ENCODE measurements around the gene PSMD13.

The PSMD13 gene

GRCh38 chr11:196786-197731, 39.7 kb upstream of the PSMD13 start:
- Histone ChIP-seq H3K27me3 (no peaks in the 10 kb centered on the region), H3K4me1 (ENCODE audit: control insufficient read depth in 1 of 2, insufficient read depth in 1 of 2, low read depth in 1 of 2, low read length in 1 of 2) (peaks cover 7 to 9% of the 10 kb centered on the region in 2 experiments), H3K9me3 (no peaks in the 10 kb centered on the region), H3K36me3 (peaks cover 15% of the 10 kb centered on the region), H3K4me3 (ENCODE audit: low read depth in 1 of 2, low read length in 1 of 2) (no peak overlapping the region), H3K27ac (no peak overlapping the region)
- no peak for TF ChIP-seq CTCF (IDR thresholded peaks at IDR 0.05)

GRCh38 chr11:197741-198235, 39.0 kb upstream of the PSMD13 start:
- H3K27me3 ChIP-seq, result no peaks in the 10 kb centered on the region
- H3K4me3 ChIP-seq (ENCODE audit: low read depth in 1 of 2, low read length in 1 of 2), result no peak overlapping the region
- no peak overlapping the region for H3K27ac ChIP-seq
- peaks cover 15 to 16% of the 10 kb centered on the region in 2 experiments for H3K4me1 ChIP-seq (ENCODE audit: control insufficient read depth in 1 of 2, insufficient read depth in 1 of 2, low read depth in 1 of 2, low read length in 1 of 2)
- peaks cover 15% of the 10 kb centered on the region for H3K36me3 ChIP-seq
- no peaks in the 10 kb centered on the region for H3K9me3 ChIP-seq
- no peak for TF ChIP-seq CTCF (IDR thresholded peaks at IDR 0.05)

- H3K27me3 ChIP-seq, result no peaks in the 10 kb centered on the region
- H3K27ac ChIP-seq, result no peak overlapping the region
- H3K9me3 ChIP-seq, result no peaks in the 10 kb centered on the region
- no peak overlapping the region for H3K4me3 ChIP-seq (ENCODE audit: low read depth in 1 of 2, low read length in 1 of 2)
- H3K4me1 ChIP-seq (ENCODE audit: control insufficient read depth in 1 of 2, insufficient read depth in 1 of 2, low read depth in 1 of 2, low read length in 1 of 2), result peaks cover 16 to 19% of the 10 kb centered on the region in 2 experiments
- peaks cover 17% of the 10 kb centered on the region for H3K36me3 ChIP-seq
- TF ChIP-seq CTCF (IDR thresholded peaks at IDR 0.05), result no peak
These were observed 38.5 kb upstream of the PSMD13 start for GRCh38 chr11:198236-198806.

- peaks cover 25% of the 10 kb centered on the region for H3K36me3 ChIP-seq
- H3K27ac ChIP-seq, result no peak overlapping the region
- no peak overlapping the region for H3K4me3 ChIP-seq (ENCODE audit: low read depth in 1 of 2, low read length in 1 of 2)
- no peaks in the 10 kb centered on the region for H3K27me3 ChIP-seq
- TF ChIP-seq CTCF (IDR thresholded peaks at IDR 0.05), result no peak
- H3K4me1 ChIP-seq (ENCODE audit: control insufficient read depth in 1 of 2, insufficient read depth in 1 of 2, low read depth in 1 of 2, low read length in 1 of 2), result peaks cover 16 to 19% of the 10 kb centered on the region in 2 experiments
- H3K9me3 ChIP-seq, result no peaks in the 10 kb centered on the region
These were observed 37.7 kb upstream of the PSMD13 start for GRCh38 chr11:199004-199581.

- Histone ChIP-seq H3K4me3 (ENCODE audit: low read depth in 1 of 2, low read length in 1 of 2) (no peak overlapping the region), H3K27me3 (no peaks in the 10 kb centered on the region), H3K4me1 (ENCODE audit: control insufficient read depth in 1 of 2, insufficient read depth in 1 of 2, low read depth in 1 of 2, low read length in 1 of 2) (peaks cover 16 to 19% of the 10 kb centered on the region in 2 experiments), H3K36me3 (peaks cover 32% of the 10 kb centered on the region), H3K9me3 (no peaks in the 10 kb centered on the region), H3K27ac (no peak overlapping the region)
- TF ChIP-seq CTCF (IDR thresholded peaks at IDR 0.05), result no peak
These were observed 37.0 kb upstream of the PSMD13 start for GRCh38 chr11:199782-200181.
